Endothelial cell (in vitro differentiated cells): ENCODE data around the gene FAM98B. TPM values are rescaled to one million over a fixed set of nuclear protein-coding genes. Genes with fewer than 3 reads are reported as not detected.

Source experiments
- DNase-seq: peaks from one replicate; pipeline ENCODE4 v3.0.0; 2021; ENCODE audit warnings: low spot score
- H3K27ac Mint-ChIP-seq: one replicate; pipeline ENCODE4 v1.8.0; 2021; ENCODE audit warnings: mixed read lengths, inconsistent platforms; ENCODE audit not compliant: unreplicated experiment
- H3K27me3 Mint-ChIP-seq: one replicate; pipeline ENCODE4 v1.8.0; 2021; ENCODE audit warnings: mild to moderate bottlenecking, moderate library complexity, mixed read lengths, inconsistent platforms; ENCODE audit not compliant: unreplicated experiment
- H3K36me3 Mint-ChIP-seq: one replicate; pipeline ENCODE4 v1.8.0; 2021; ENCODE audit warnings: mild to moderate bottlenecking, low read depth, mixed read lengths, inconsistent platforms; ENCODE audit not compliant: unreplicated experiment
- H3K4me1 Mint-ChIP-seq: one replicate; pipeline ENCODE4 v1.8.0; 2021; ENCODE audit warnings: mild to moderate bottlenecking, mixed read lengths, inconsistent platforms; ENCODE audit not compliant: unreplicated experiment
- H3K4me3 Mint-ChIP-seq: one replicate; pipeline ENCODE4 v1.8.0; 2021; ENCODE audit warnings: mild to moderate bottlenecking, mixed read lengths, inconsistent platforms; ENCODE audit not compliant: unreplicated experiment
- H3K9me3 Mint-ChIP-seq: one replicate; pipeline ENCODE4 v1.8.0; 2021; ENCODE audit warnings: mixed read lengths, inconsistent platforms; ENCODE audit not compliant: unreplicated experiment
- total RNA-seq: library from RNA; stranded (reverse); fragmentation: NEBNext Ultra II Directional; extraction: Animal tissue kit (Norgen Biotek cat#: 25700); gene quantifications from one replicate; pipeline ENCODE4 v1.2.1, GENCODE V29; 2021; ENCODE audit not compliant: unreplicated experiment
- TF ChIP-seq, protein P1 (sequence below): fragments of 200-600 bp; sonication (generic); IDR thresholded peaks from one replicate; pipeline ENCODE4 v1.5.0; 2021; ENCODE audit warnings: antibody characterized with exemption; ENCODE audit not compliant: unreplicated experiment

Gene FAM98B
- total RNA-seq, 1 donor from 2014 or later: 24.6 TPM

DNA sequence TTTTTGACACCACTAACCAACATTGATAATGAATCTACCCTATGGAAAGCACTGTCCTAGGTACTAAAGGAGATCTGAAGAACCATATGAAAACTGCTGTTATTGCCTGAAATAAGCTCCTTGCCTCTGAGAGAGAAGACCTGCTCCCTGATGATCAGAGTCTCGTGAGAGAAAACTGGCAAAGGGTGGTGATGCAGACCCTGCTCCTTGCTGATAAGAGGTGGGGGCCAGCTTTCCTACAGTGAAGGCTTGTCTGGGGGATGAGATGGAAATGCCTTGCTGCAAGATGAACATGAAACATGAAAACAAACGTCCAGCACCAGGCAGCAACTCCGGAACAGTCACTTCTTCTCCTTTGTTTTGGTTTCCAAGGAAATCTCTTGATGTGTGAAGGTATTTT, 78.8 kb downstream of the FAM98B start:
- Mint-ChIP-seq H3K27ac (no peak overlapping the region), H3K4me3 (no peak overlapping the region), H3K9me3 (no peaks in the 10 kb centered on the region), H3K36me3 (no peaks in the 10 kb centered on the region), H3K27me3 (peaks cover 5% of the 10 kb centered on the region), H3K4me1 (peaks cover 16% of the 10 kb centered on the region)
- no peak for DNase-seq
- TF ChIP-seq, protein P1, sequence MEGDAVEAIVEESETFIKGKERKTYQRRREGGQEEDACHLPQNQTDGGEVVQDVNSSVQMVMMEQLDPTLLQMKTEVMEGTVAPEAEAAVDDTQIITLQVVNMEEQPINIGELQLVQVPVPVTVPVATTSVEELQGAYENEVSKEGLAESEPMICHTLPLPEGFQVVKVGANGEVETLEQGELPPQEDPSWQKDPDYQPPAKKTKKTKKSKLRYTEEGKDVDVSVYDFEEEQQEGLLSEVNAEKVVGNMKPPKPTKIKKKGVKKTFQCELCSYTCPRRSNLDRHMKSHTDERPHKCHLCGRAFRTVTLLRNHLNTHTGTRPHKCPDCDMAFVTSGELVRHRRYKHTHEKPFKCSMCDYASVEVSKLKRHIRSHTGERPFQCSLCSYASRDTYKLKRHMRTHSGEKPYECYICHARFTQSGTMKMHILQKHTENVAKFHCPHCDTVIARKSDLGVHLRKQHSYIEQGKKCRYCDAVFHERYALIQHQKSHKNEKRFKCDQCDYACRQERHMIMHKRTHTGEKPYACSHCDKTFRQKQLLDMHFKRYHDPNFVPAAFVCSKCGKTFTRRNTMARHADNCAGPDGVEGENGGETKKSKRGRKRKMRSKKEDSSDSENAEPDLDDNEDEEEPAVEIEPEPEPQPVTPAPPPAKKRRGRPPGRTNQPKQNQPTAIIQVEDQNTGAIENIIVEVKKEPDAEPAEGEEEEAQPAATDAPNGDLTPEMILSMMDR: no peak

DNA sequence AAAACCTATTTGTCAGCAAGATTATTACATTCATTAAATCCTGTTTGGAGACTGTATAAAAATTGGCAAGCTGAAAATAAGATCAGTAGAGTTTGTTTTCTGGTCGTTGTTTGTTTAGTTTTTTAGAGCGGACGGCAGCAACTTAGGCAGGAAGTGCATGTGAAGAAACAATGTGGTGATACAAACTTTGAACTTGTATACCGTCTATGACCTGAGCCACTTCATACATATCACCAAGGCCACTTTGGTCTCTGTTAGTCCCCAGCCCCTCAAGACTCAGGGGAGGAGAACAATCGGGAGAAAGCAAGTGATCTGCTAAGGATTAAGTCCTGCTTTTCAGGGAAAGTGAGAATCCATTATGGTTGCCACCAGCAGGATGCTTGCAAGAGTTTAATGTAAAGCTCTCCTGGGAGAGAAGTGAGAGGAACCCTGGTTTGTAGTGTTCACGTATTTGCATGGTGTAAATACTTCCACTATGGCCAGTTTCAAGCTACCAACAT, 79.5 kb downstream of the FAM98B start:
- TF ChIP-seq, protein P1: no peak
- no peak overlapping the region for H3K4me3 Mint-ChIP-seq
- no peak for DNase-seq
- no peaks in the 10 kb centered on the region for H3K36me3 Mint-ChIP-seq
- H3K27ac Mint-ChIP-seq: no peak overlapping the region
- H3K27me3 Mint-ChIP-seq: peaks cover 2% of the 10 kb centered on the region
- H3K4me1 Mint-ChIP-seq: peaks cover 16% of the 10 kb centered on the region
- H3K9me3 Mint-ChIP-seq: no peaks in the 10 kb centered on the region

DNA sequence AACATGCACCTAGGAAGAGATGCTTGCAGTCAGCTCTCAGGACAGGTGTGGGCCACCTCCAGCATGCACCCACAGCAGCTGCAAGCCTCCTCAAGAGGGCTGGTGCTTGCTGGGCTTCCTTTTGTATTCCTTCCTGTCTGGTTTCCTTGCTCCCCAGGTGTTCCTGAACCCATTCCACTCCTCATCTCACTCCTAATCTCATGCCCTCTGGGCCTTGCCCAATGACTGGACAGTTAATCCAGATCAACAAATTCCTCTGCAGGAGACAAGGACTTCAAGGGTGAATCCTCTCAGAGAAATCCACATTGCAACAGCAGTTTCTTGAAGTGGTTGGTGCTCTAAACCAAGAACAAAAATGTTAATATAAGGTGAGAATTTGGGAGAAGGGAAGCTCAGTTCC, 80.0 kb downstream of the FAM98B start:
- DNase-seq: no peak
- no peak overlapping the region for H3K4me3 Mint-ChIP-seq
- no peaks in the 10 kb centered on the region for H3K36me3 Mint-ChIP-seq
- H3K9me3 Mint-ChIP-seq: no peaks in the 10 kb centered on the region
- peaks cover 16% of the 10 kb centered on the region for H3K4me1 Mint-ChIP-seq
- peaks cover 2% of the 10 kb centered on the region for H3K27me3 Mint-ChIP-seq
- no peak overlapping the region for H3K27ac Mint-ChIP-seq
- TF ChIP-seq, protein P1: no peak

DNA sequence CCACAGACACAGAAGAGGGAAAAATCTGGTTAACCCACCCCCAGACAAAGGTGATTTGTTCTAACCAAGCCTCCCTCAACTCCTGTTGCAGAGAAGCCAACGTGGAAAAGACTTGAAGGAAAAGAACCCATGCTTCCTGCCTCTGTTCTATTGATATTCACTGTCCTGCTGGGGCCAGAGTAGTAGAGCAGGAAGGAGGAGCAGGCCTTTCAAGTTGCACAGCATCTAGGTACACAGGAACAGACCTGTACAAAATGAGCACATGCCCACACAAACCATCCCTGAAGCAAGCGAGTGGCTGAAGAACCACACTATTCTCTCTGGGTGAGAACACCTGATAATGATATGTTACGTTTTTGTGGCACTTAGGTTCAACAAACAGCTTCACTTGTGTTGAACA, 80.8 kb downstream of the FAM98B start:
- Mint-ChIP-seq H3K27me3 (peaks cover 2% of the 10 kb centered on the region), H3K27ac (no peak overlapping the region), H3K4me3 (no peak overlapping the region), H3K36me3 (no peaks in the 10 kb centered on the region), H3K9me3 (no peaks in the 10 kb centered on the region), H3K4me1 (peaks cover 16% of the 10 kb centered on the region)
- TF ChIP-seq, protein P1: no peak
- DNase-seq: no peak

DNA sequence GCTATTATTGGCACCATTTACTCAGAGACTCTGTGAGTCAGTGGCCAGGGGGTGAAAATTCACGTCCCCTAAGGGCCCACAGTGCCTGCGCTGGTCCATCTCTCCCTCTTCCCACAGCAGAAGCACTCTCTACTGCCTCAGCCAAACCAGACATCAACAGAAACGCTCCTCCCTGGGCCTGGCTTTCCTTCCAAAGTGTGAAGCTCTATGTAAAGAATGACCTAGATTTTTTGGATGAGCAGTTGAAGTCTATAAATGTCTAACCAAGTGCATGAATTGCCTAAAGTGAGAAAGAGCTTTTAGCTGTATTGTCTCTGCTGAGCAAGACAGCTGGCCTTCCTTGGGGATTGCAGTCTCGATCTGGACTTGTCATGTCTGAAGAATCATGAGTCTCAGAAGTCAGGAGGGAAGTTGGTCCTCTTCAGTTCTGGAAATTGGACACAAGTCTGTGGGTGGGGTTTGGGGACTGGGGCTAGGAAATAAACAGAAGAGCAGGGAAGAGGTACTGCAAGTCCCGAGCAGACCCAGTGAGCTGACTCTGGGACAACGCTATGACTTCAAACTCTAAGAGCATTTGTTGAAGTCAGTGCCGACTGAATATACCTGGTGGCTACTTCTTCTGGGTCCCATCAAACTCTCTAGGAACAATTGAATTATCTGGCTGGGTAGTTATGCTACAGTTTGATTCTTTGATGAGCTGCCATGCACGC, 81.7 kb downstream of the FAM98B start:
- no peaks in the 10 kb centered on the region for H3K9me3 Mint-ChIP-seq
- H3K27me3 Mint-ChIP-seq: peaks cover 2% of the 10 kb centered on the region
- TF ChIP-seq, protein P1: no peak
- H3K4me3 Mint-ChIP-seq: no peak overlapping the region
- H3K4me1 Mint-ChIP-seq: peaks cover 16% of the 10 kb centered on the region
- no peak overlapping the region for H3K27ac Mint-ChIP-seq
- H3K36me3 Mint-ChIP-seq: no peaks in the 10 kb centered on the region
- no peak for DNase-seq
